Fibroblast of upper back skin (primary cell): ENCODE measurements around the gene MAN1B1.

Source experiments
- DNase-seq: peaks from one replicate; pipeline ENCODE4 v3.0.0-alpha.2; 2013

Gene MAN1B1

GRCh38 chr9:137149363-137149762 is 62.6 kb downstream of the MAN1B1 start:
- DNase-seq: no peak

- no peak for DNase-seq
Observed at GRCh38 chr9:137149942-137150616, 63.3 kb downstream of the MAN1B1 start.

- DNase-seq: no peak
Observed at GRCh38 chr9:137150617-137151457, 64.1 kb downstream of the MAN1B1 start.

- DNase-seq: no peak
Observed at GRCh38 chr9:137152844-137153405, 66.1 kb downstream of the MAN1B1 start.

- DNase-seq: peak; percentile 16
Observed at GRCh38 chr9:137156567-137157375, 70.0 kb downstream of the MAN1B1 start.

GRCh38 chr9:137157618-137158415 is 71.0 kb downstream of the MAN1B1 start:
- no peak for DNase-seq

GRCh38 chr9:137158625-137159024 is 71.8 kb downstream of the MAN1B1 start:
- DNase-seq: no peak
